HEK293 (cell line): ENCODE measurements around the gene SNAP23.

ENCODE experiments used
- EGR2 ChIP-seq: fragments of 450-650 bp; formaldehyde crosslinking; IDR thresholded peaks from 2 replicates; pipeline ENCODE4 v1.5.1; 2016; ENCODE audit warnings: low read depth, missing biosample characterization, missing genetic modification characterization
- GFI1B ChIP-seq: fragments of 450-650 bp; formaldehyde crosslinking; IDR thresholded peaks from 2 replicates; pipeline ENCODE4 v1.5.1; 2016; ENCODE audit warnings: missing biosample characterization, missing genetic modification characterization
- GLI4 ChIP-seq: fragments of 450-650 bp; formaldehyde crosslinking; IDR thresholded peaks from 2 replicates; pipeline ENCODE4 v1.5.1; 2016; ENCODE audit warnings: missing biosample characterization, missing genetic modification characterization
- GLIS2 ChIP-seq: fragments of 450-650 bp; formaldehyde crosslinking; IDR thresholded peaks from 2 replicates; pipeline ENCODE4 v1.5.1; 2016; ENCODE audit warnings: missing biosample characterization, missing genetic modification characterization
- HOXD13 ChIP-seq: sonication (generic); formaldehyde crosslinking; IDR thresholded peaks from 2 replicates; pipeline ENCODE4 v1.8.0; 2022; ENCODE audit warnings: missing genetic modification reagents, borderline replicate concordance
- MYNN ChIP-seq: fragments of 450-650 bp; formaldehyde crosslinking; IDR thresholded peaks from 2 replicates; pipeline ENCODE4 v1.5.1; 2016; ENCODE audit warnings: missing biosample characterization, missing genetic modification characterization, borderline replicate concordance
- OVOL3 ChIP-seq: fragments of 450-650 bp; formaldehyde crosslinking; IDR thresholded peaks from 2 replicates; pipeline ENCODE4 v1.5.1; 2016; ENCODE audit warnings: missing biosample characterization, missing genetic modification characterization
- RBAK ChIP-seq: fragments of 450-650 bp; formaldehyde crosslinking; IDR thresholded peaks from 2 replicates; pipeline ENCODE4 v1.5.1; 2016; ENCODE audit warnings: missing biosample characterization, missing genetic modification characterization
- REPIN1 ChIP-seq: fragments of 450-650 bp; formaldehyde crosslinking; IDR thresholded peaks from 2 replicates; pipeline ENCODE4 v1.5.1; 2017; ENCODE audit warnings: missing biosample characterization, missing genetic modification characterization, low read depth
- SALL2 ChIP-seq: fragments of 450-650 bp; formaldehyde crosslinking; IDR thresholded peaks from 2 replicates; pipeline ENCODE4 v1.5.0; 2017; ENCODE audit warnings: missing biosample characterization, mild to moderate bottlenecking, missing genetic modification characterization, borderline replicate concordance
- SP7 ChIP-seq: fragments of 450-650 bp; formaldehyde crosslinking; IDR thresholded peaks from 2 replicates; pipeline ENCODE4 v1.5.1; 2016; ENCODE audit warnings: missing biosample characterization, missing genetic modification characterization
- WT1 ChIP-seq: fragments of 450-650 bp; formaldehyde crosslinking; IDR thresholded peaks from 2 replicates; pipeline ENCODE4 v1.5.1; 2016; ENCODE audit warnings: missing biosample characterization, missing genetic modification characterization
- ZBTB48 ChIP-seq: fragments of 450-650 bp; formaldehyde crosslinking; IDR thresholded peaks from 2 replicates; pipeline ENCODE4 v1.5.1; 2016; ENCODE audit warnings: missing biosample characterization, missing genetic modification characterization
- ZFHX2 ChIP-seq: fragments of 450-650 bp; formaldehyde crosslinking; conservative IDR thresholded peaks from 2 replicates; pipeline ENCODE4 v1.5.1; 2016; ENCODE audit warnings: missing biosample characterization, missing genetic modification characterization
- ZFP37 ChIP-seq: fragments of 450-650 bp; formaldehyde crosslinking; IDR thresholded peaks from 2 replicates; pipeline ENCODE4 v1.5.1; 2016; ENCODE audit warnings: missing biosample characterization, missing genetic modification characterization
- ZNF112 ChIP-seq: fragments of 450-650 bp; formaldehyde crosslinking; IDR thresholded peaks from 2 replicates; pipeline ENCODE4 v1.5.0; 2017; ENCODE audit warnings: missing biosample characterization, missing genetic modification characterization
- ZNF121 ChIP-seq: fragments of 450-650 bp; formaldehyde crosslinking; IDR thresholded peaks from 2 replicates; pipeline ENCODE4 v1.5.1; 2016; ENCODE audit warnings: missing biosample characterization, missing genetic modification characterization
- ZNF155 ChIP-seq: fragments of 450-650 bp; formaldehyde crosslinking; IDR thresholded peaks from 2 replicates; pipeline ENCODE4 v1.5.1; 2016; ENCODE audit warnings: missing biosample characterization, missing genetic modification characterization
- ZNF184 ChIP-seq: fragments of 450-650 bp; IDR thresholded peaks from 2 replicates; pipeline ENCODE4 v1.5.1; 2018; ENCODE audit warnings: missing biosample characterization, mild to moderate bottlenecking, missing genetic modification characterization
- ZNF223 ChIP-seq: fragments of 450-650 bp; formaldehyde crosslinking; IDR thresholded peaks from 2 replicates; pipeline ENCODE4 v1.5.1; 2016; ENCODE audit warnings: missing biosample characterization, missing genetic modification characterization
- ZNF24 ChIP-seq: fragments of 450-650 bp; formaldehyde crosslinking; IDR thresholded peaks from 2 replicates; pipeline ENCODE4 v1.5.1; 2016; ENCODE audit warnings: missing biosample characterization, missing genetic modification characterization
- ZNF394 ChIP-seq: fragments of 450-650 bp; formaldehyde crosslinking; IDR thresholded peaks from 2 replicates; pipeline ENCODE4 v1.5.1; 2016; ENCODE audit warnings: missing biosample characterization, missing genetic modification characterization, mild to moderate bottlenecking, moderate library complexity, borderline replicate concordance
- ZNF426 ChIP-seq: fragments of 450-650 bp; formaldehyde crosslinking; IDR thresholded peaks from 2 replicates; pipeline ENCODE4 v1.5.1; 2017; ENCODE audit warnings: missing biosample characterization, missing genetic modification characterization, mild to moderate bottlenecking, inconsistent platforms, moderate library complexity
- ZNF473 ChIP-seq: fragments of 450-650 bp; formaldehyde crosslinking; IDR thresholded peaks from 2 replicates; pipeline ENCODE4 v1.5.1; 2017; ENCODE audit warnings: missing biosample characterization, missing genetic modification characterization
- ZNF510 ChIP-seq: fragments of 450-650 bp; formaldehyde crosslinking; IDR thresholded peaks from 2 replicates; pipeline ENCODE4 v1.5.1; 2018; ENCODE audit warnings: mild to moderate bottlenecking, missing genetic modification characterization, missing biosample characterization; ENCODE audit not compliant: insufficient replicate concordance
- ZNF530 ChIP-seq: fragments of 450-650 bp; formaldehyde crosslinking; IDR thresholded peaks from 2 replicates; pipeline ENCODE4 v1.5.1; 2016; ENCODE audit warnings: low read depth, missing biosample characterization, missing genetic modification characterization
- ZNF571 ChIP-seq: fragments of 450-650 bp; formaldehyde crosslinking; IDR thresholded peaks from 2 replicates; pipeline ENCODE4 v1.5.0; 2017; ENCODE audit warnings: missing biosample characterization, missing genetic modification characterization
- ZNF585B ChIP-seq: fragments of 450-650 bp; formaldehyde crosslinking; IDR thresholded peaks from 2 replicates; pipeline ENCODE4 v1.5.1; 2016; ENCODE audit warnings: missing biosample characterization, missing genetic modification characterization
- ZNF596 ChIP-seq: fragments of 450-650 bp; IDR thresholded peaks from 2 replicates; pipeline ENCODE4 v1.5.0; 2018; ENCODE audit warnings: missing biosample characterization, mild to moderate bottlenecking, missing genetic modification characterization, moderate library complexity
- ZNF626 ChIP-seq: fragments of 450-650 bp; sonication (Bioruptor Pico); formaldehyde crosslinking; IDR thresholded peaks from 2 replicates; pipeline ENCODE4 v1.5.1; 2018; ENCODE audit warnings: missing biosample characterization, missing genetic modification characterization, inconsistent platforms
- ZNF645 ChIP-seq: fragments of 450-650 bp; formaldehyde crosslinking; IDR thresholded peaks from 2 replicates; pipeline ENCODE4; 2016; ENCODE audit warnings: missing biosample characterization, missing genetic modification characterization
- ZNF704 ChIP-seq: fragments of 450-650 bp; formaldehyde crosslinking; IDR thresholded peaks from 2 replicates; pipeline ENCODE4 v1.5.1; 2016; ENCODE audit warnings: missing biosample characterization, missing genetic modification characterization
- ZNF768 ChIP-seq: fragments of 450-650 bp; formaldehyde crosslinking; IDR thresholded peaks from 2 replicates; pipeline ENCODE4 v1.5.1; 2018; ENCODE audit warnings: missing biosample characterization, mild to moderate bottlenecking, missing genetic modification characterization
- ZSCAN23 ChIP-seq: fragments of 450-650 bp; formaldehyde crosslinking; IDR thresholded peaks from 2 replicates; pipeline ENCODE4 v1.5.1; 2016; ENCODE audit warnings: missing biosample characterization, missing genetic modification characterization
- TF ChIP-seq, protein P1 (sequence below): fragments of 450-650 bp; formaldehyde crosslinking; IDR thresholded peaks from 2 replicates; pipeline ENCODE4 v1.5.1; 2016; ENCODE audit warnings: missing biosample characterization, missing genetic modification characterization
- TF ChIP-seq, protein P2 (sequence below): IDR thresholded peaks from 2 replicates; pipeline ENCODE4 v1.6.1; 2011; ENCODE audit warnings: mild to moderate bottlenecking, low read depth, low read length, borderline replicate concordance
- TF ChIP-seq, protein P3 (sequence below): fragments of 450-650 bp; formaldehyde crosslinking; IDR thresholded peaks from 2 replicates; pipeline ENCODE4 v1.5.1; 2017; ENCODE audit warnings: missing biosample characterization, missing genetic modification characterization

SNAP23 gene

GRCh38 chr15:42575188-42576039 is 80.0 kb downstream of the SNAP23 start, which contains the start of gene STARD9 (continued):
- TF ChIP-seq ZNF121 (tag by site-specific recombination) (no peak), ZNF768 (no peak), ZNF394 (tag by site-specific recombination) (no peak), ZNF530 (tag by site-specific recombination) (no peak), RBAK (no peak), HOXD13 (CRISPR knock-in tag) (no peak), REPIN1 (no peak), ZNF645 (tag by site-specific recombination) (no peak), EGR2 (peak; percentile 96), MYNN (tag by site-specific recombination) (no peak), GLI4 (tag by site-specific recombination) (no peak), ZNF571 (no peak), ZSCAN23 (tag by site-specific recombination) (no peak), ZNF184 (tag by site-specific recombination) (no peak), ZBTB48 (tag by site-specific recombination) (no peak), GLIS2 (tag by site-specific recombination) (peak; percentile 91), ZNF112 (tag by site-specific recombination) (no peak), WT1 (no peak), ZNF510 (no peak), SP7 (0 out of 2 replicates have a peak, but pooled peaks have one; percentile 17), ZNF596 (tag by site-specific recombination) (no peak), ZNF24 (tag by site-specific recombination) (no peak), ZNF473 (no peak), ZFHX2 (tag by site-specific recombination) (peak; percentile 98), ZNF223 (tag by site-specific recombination) (no peak), ZNF155 (tag by site-specific recombination) (no peak), OVOL3 (tag by site-specific recombination) (no peak), ZNF585B (tag by site-specific recombination) (no peak), SALL2 (tag by site-specific recombination) (no peak), ZFP37 (tag by site-specific recombination) (peak; percentile 74; the same call in 1 of the 2 replicates), ZNF626 (tag by site-specific recombination) (no peak), GFI1B (no peak), ZNF704 (no peak), ZNF426 (tag by site-specific recombination) (no peak)
- TF ChIP-seq, protein P1, sequence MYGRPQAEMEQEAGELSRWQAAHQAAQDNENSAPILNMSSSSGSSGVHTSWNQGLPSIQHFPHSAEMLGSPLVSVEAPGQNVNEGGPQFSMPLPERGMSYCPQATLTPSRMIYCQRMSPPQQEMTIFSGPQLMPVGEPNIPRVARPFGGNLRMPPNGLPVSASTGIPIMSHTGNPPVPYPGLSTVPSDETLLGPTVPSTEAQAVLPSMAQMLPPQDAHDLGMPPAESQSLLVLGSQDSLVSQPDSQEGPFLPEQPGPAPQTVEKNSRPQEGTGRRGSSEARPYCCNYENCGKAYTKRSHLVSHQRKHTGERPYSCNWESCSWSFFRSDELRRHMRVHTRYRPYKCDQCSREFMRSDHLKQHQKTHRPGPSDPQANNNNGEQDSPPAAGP (tag by site-specific recombination), result 0 out of 2 replicates have a peak, but pooled peaks have one; percentile 13
- TF ChIP-seq, protein P2, sequence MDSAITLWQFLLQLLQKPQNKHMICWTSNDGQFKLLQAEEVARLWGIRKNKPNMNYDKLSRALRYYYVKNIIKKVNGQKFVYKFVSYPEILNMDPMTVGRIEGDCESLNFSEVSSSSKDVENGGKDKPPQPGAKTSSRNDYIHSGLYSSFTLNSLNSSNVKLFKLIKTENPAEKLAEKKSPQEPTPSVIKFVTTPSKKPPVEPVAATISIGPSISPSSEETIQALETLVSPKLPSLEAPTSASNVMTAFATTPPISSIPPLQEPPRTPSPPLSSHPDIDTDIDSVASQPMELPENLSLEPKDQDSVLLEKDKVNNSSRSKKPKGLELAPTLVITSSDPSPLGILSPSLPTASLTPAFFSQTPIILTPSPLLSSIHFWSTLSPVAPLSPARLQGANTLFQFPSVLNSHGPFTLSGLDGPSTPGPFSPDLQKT, result no peak
- TF ChIP-seq, protein P3, sequence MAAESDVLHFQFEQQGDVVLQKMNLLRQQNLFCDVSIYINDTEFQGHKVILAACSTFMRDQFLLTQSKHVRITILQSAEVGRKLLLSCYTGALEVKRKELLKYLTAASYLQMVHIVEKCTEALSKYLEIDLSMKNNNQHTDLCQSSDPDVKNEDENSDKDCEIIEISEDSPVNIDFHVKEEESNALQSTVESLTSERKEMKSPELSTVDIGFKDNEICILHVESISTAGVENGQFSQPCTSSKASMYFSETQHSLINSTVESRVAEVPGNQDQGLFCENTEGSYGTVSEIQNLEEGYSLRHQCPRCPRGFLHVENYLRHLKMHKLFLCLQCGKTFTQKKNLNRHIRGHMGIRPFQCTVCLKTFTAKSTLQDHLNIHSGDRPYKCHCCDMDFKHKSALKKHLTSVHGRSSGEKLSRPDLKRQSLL (tag by site-specific recombination), result 0 out of 2 replicates have a peak, but pooled peaks have one; percentile 5
